SJSA1 (cell line): ENCODE measurements around the gene IL1RAPL1. TPM values are rescaled to one million over a fixed set of nuclear protein-coding genes. Genes with fewer than 3 reads are reported as not detected.

Source experiments
- DNase-seq, 2 experiments: peaks; one replicate each; pipeline ENCODE4 v3.0.0-alpha.2; 2015 to 2020; ENCODE audit warnings: low spot score in 2 of 2, low read depth in 1 of 2
- H3K27ac ChIP-seq: fragments of 250-450 bp; sonication (Bioruptor Pico); 2 replicates; pipeline ENCODE4 v1.5.1; 2020; ENCODE audit warnings: mild to moderate bottlenecking, moderate library complexity
- H3K27me3 ChIP-seq: fragments of 250-450 bp; sonication (Bioruptor Pico); replicated peaks from 2 replicates; pipeline ENCODE4 v1.5.1; 2020; ENCODE audit warnings: mild to moderate bottlenecking, moderate library complexity
- H3K36me3 ChIP-seq: fragments of 250-450 bp; sonication (Bioruptor Pico); 2 replicates; pipeline ENCODE4 v1.5.1; 2020; ENCODE audit warnings: mild to moderate bottlenecking
- H3K4me1 ChIP-seq: fragments of 250-450 bp; sonication (Bioruptor Pico); replicated peaks from 2 replicates; pipeline ENCODE4 v1.6.1; 2021; ENCODE audit warnings: mild to moderate bottlenecking
- H3K4me3 ChIP-seq: fragments of 250-450 bp; sonication (Bioruptor Pico); 2 replicates; pipeline ENCODE4 v1.5.1; 2020; ENCODE audit warnings: mild to moderate bottlenecking
- H3K9me3 ChIP-seq: fragments of 250-450 bp; sonication (Bioruptor Pico); replicated peaks from 2 replicates; pipeline ENCODE4 v1.5.1; 2020; ENCODE audit warnings: mild to moderate bottlenecking
- total RNA-seq: library from RNA; depleted of rRNA; stranded (reverse); fragments of >200 nt; shearing (Covaris generic); gene quantifications from 2 replicates; pipeline ENCODE4 v1.2.3, GENCODE V29; 2014

Gene IL1RAPL1
- total RNA-seq, 1 experiment from 2014 or later: not detected

- no peak for DNase-seq
- Histone ChIP-seq H3K27me3 (no peaks in the 10 kb centered on the region), H3K27ac (no peak overlapping the region), H3K9me3 (no peaks in the 10 kb centered on the region), H3K4me3 (no peak overlapping the region), H3K36me3 (no peaks in the 10 kb centered on the region), H3K4me1 (no peaks in the 10 kb centered on the region)
Measured at GRCh38 chrX:28665778-28666177, 78.5 kb downstream of the IL1RAPL1 start.

GRCh38 chrX:28668303-28668702, 81.1 kb downstream of the IL1RAPL1 start:
- DNase-seq: no peak
- Histone ChIP-seq H3K9me3 (no peaks in the 10 kb centered on the region), H3K27me3 (no peaks in the 10 kb centered on the region), H3K4me1 (no peaks in the 10 kb centered on the region), H3K4me3 (no peak overlapping the region), H3K36me3 (no peaks in the 10 kb centered on the region), H3K27ac (no peak overlapping the region)

- no peak overlapping the region for H3K27ac ChIP-seq
- H3K4me1 ChIP-seq: no peaks in the 10 kb centered on the region
- H3K27me3 ChIP-seq: no peaks in the 10 kb centered on the region
- no peak for DNase-seq
- H3K36me3 ChIP-seq: no peaks in the 10 kb centered on the region
- H3K4me3 ChIP-seq: no peak overlapping the region
- no peaks in the 10 kb centered on the region for H3K9me3 ChIP-seq
Measured at GRCh38 chrX:28668957-28669356, 81.7 kb downstream of the IL1RAPL1 start.

GRCh38 chrX:28670074-28670473, 82.8 kb downstream of the IL1RAPL1 start:
- Histone ChIP-seq H3K4me3 (no peak overlapping the region), H3K9me3 (no peaks in the 10 kb centered on the region), H3K27ac (no peak overlapping the region), H3K27me3 (no peaks in the 10 kb centered on the region), H3K36me3 (no peaks in the 10 kb centered on the region), H3K4me1 (no peaks in the 10 kb centered on the region)
- no peak for DNase-seq

- no peak for DNase-seq
- no peaks in the 10 kb centered on the region for H3K36me3 ChIP-seq
- H3K4me1 ChIP-seq: no peaks in the 10 kb centered on the region
- H3K27ac ChIP-seq: no peak overlapping the region
- H3K27me3 ChIP-seq: no peaks in the 10 kb centered on the region
- H3K9me3 ChIP-seq: no peaks in the 10 kb centered on the region
- no peak overlapping the region for H3K4me3 ChIP-seq
Measured at GRCh38 chrX:28675173-28675572, 87.9 kb downstream of the IL1RAPL1 start.

- H3K4me3 ChIP-seq: no peak overlapping the region
- no peaks in the 10 kb centered on the region for H3K27me3 ChIP-seq
- no peaks in the 10 kb centered on the region for H3K4me1 ChIP-seq
- DNase-seq: no peak
- no peaks in the 10 kb centered on the region for H3K9me3 ChIP-seq
- H3K27ac ChIP-seq: no peak overlapping the region
- no peaks in the 10 kb centered on the region for H3K36me3 ChIP-seq
Measured at GRCh38 chrX:28693101-28693500, 105.9 kb downstream of the IL1RAPL1 start.

- no peak overlapping the region for H3K27ac ChIP-seq
- no peak for DNase-seq
- H3K4me1 ChIP-seq: no peaks in the 10 kb centered on the region
Measured at GRCh38 chrX:28697732-28698131, 110.5 kb downstream of the IL1RAPL1 start.

GRCh38 chrX:28701222-28701621, 114.0 kb downstream of the IL1RAPL1 start:
- H3K4me1 ChIP-seq: no peaks in the 10 kb centered on the region
- no peaks in the 10 kb centered on the region for H3K9me3 ChIP-seq
- no peak overlapping the region for H3K27ac ChIP-seq
- H3K36me3 ChIP-seq: no peaks in the 10 kb centered on the region
- no peaks in the 10 kb centered on the region for H3K27me3 ChIP-seq
- DNase-seq: no peak
- no peak overlapping the region for H3K4me3 ChIP-seq

More at GRCh38 chrX:28697732-28698131, 110.5 kb downstream of the IL1RAPL1 start:
- Histone ChIP-seq H3K4me3 (no peak overlapping the region), H3K9me3 (no peaks in the 10 kb centered on the region), H3K27me3 (no peaks in the 10 kb centered on the region), H3K36me3 (no peaks in the 10 kb centered on the region)

- H3K9me3 ChIP-seq: no peaks in the 10 kb centered on the region
- H3K27me3 ChIP-seq: no peaks in the 10 kb centered on the region
- DNase-seq: no peak
- no peaks in the 10 kb centered on the region for H3K4me1 ChIP-seq
- H3K27ac ChIP-seq: no peak overlapping the region
- H3K36me3 ChIP-seq: no peaks in the 10 kb centered on the region
- no peak overlapping the region for H3K4me3 ChIP-seq
Measured at GRCh38 chrX:28706964-28707363, 119.7 kb downstream of the IL1RAPL1 start.

- no peaks in the 10 kb centered on the region for H3K4me1 ChIP-seq
- no peaks in the 10 kb centered on the region for H3K27me3 ChIP-seq
- no peak overlapping the region for H3K4me3 ChIP-seq
- H3K9me3 ChIP-seq: no peaks in the 10 kb centered on the region
- H3K36me3 ChIP-seq: no peaks in the 10 kb centered on the region
- H3K27ac ChIP-seq: no peak overlapping the region
- DNase-seq: no peak
Measured at GRCh38 chrX:28709421-28709820, 122.2 kb downstream of the IL1RAPL1 start.

GRCh38 chrX:28717864-28718263, 130.6 kb downstream of the IL1RAPL1 start:
- Histone ChIP-seq H3K27ac (no peak overlapping the region), H3K4me3 (no peak overlapping the region), H3K36me3 (no peaks in the 10 kb centered on the region), H3K4me1 (no peaks in the 10 kb centered on the region), H3K9me3 (no peaks in the 10 kb centered on the region), H3K27me3 (no peaks in the 10 kb centered on the region)
- no peak for DNase-seq

GRCh38 chrX:28718450-28718849, 131.2 kb downstream of the IL1RAPL1 start:
- no peaks in the 10 kb centered on the region for H3K4me1 ChIP-seq
- H3K9me3 ChIP-seq: no peaks in the 10 kb centered on the region
- no peak overlapping the region for H3K4me3 ChIP-seq
- no peak for DNase-seq
- H3K36me3 ChIP-seq: no peaks in the 10 kb centered on the region
- no peak overlapping the region for H3K27ac ChIP-seq
- H3K27me3 ChIP-seq: no peaks in the 10 kb centered on the region

GRCh38 chrX:28719620-28720019, 132.4 kb downstream of the IL1RAPL1 start:
- H3K4me3 ChIP-seq: no peak overlapping the region
- no peaks in the 10 kb centered on the region for H3K9me3 ChIP-seq
- no peak for DNase-seq
- no peak overlapping the region for H3K27ac ChIP-seq
- H3K4me1 ChIP-seq: no peaks in the 10 kb centered on the region
- H3K27me3 ChIP-seq: no peaks in the 10 kb centered on the region
- no peaks in the 10 kb centered on the region for H3K36me3 ChIP-seq

- no peaks in the 10 kb centered on the region for H3K27me3 ChIP-seq
- H3K4me1 ChIP-seq: no peaks in the 10 kb centered on the region
- H3K4me3 ChIP-seq: no peak overlapping the region
- no peak for DNase-seq
- no peaks in the 10 kb centered on the region for H3K9me3 ChIP-seq
- no peak overlapping the region for H3K27ac ChIP-seq
- no peaks in the 10 kb centered on the region for H3K36me3 ChIP-seq
Measured at GRCh38 chrX:28752330-28752729, 165.1 kb downstream of the IL1RAPL1 start.

- Histone ChIP-seq H3K36me3 (no peaks in the 10 kb centered on the region), H3K4me3 (no peak overlapping the region), H3K27ac (no peak overlapping the region), H3K4me1 (no peaks in the 10 kb centered on the region), H3K9me3 (no peaks in the 10 kb centered on the region), H3K27me3 (no peaks in the 10 kb centered on the region)
- no peak for DNase-seq
Measured at GRCh38 chrX:28756175-28756574, 168.9 kb downstream of the IL1RAPL1 start.
